NCI-H69 (cell line): ENCODE results near the gene MC1R.
"Not testable (repeated sequence)": the region's sequence is repeated elsewhere in the genome, so short reads cannot be mapped to it uniquely, and the experiment has no call there.

ENCODE experiments used
- DNase-seq: peaks from one replicate; lab custom pipeline; 2025; lab: John Stamatoyannopoulos, UW

MC1R gene

GRCh38 chr16:89918453-89919347, at the start of gene MC1R:
TSS of gene MC1R (plus strand) at chr16:89918862. CDS start at chr16:89919259, 397 bp downstream.
- DNase-seq, result peak; percentile 46

- DNase-seq, result no peak
Measured at GRCh38 chr16:89869911-89870310, 48.8 kb upstream of the MC1R start.

- DNase-seq, result no peak
Measured at GRCh38 chr16:89870440-89870839, 48.2 kb upstream of the MC1R start.

GRCh38 chr16:89871895-89872294, 46.8 kb upstream of the MC1R start:
- DNase-seq, result no peak

GRCh38 chr16:89873109-89873971, 45.3 kb upstream of the MC1R start, which contains the start of gene TCF25:
TSS of gene TCF25 (plus strand) at chr16:89873592. CDS start at chr16:89873668, 76 bp downstream.
- peak; percentile 89 for DNase-seq

- DNase-seq, result peak; percentile 90
Measured at GRCh38 chr16:89873972-89874689, 44.5 kb upstream of the MC1R start.

- DNase-seq, result not testable (repeated sequence)
Measured at GRCh38 chr16:89879123-89879522, 39.5 kb upstream of the MC1R start.

- DNase-seq, result no peak
Measured at GRCh38 chr16:89880477-89881367, 37.9 kb upstream of the MC1R start.

GRCh38 chr16:89881368-89881730, 37.3 kb upstream of the MC1R start:
- DNase-seq, result no peak

- DNase-seq, result no peak
Measured at GRCh38 chr16:89883346-89884040, 35.2 kb upstream of the MC1R start.

GRCh38 chr16:89884041-89884421, 34.6 kb upstream of the MC1R start:
- DNase-seq, result no peak

- DNase-seq, result no peak
Measured at GRCh38 chr16:89887243-89887642, 31.4 kb upstream of the MC1R start.

- DNase-seq, result no peak
Measured at GRCh38 chr16:89890200-89890599, 28.5 kb upstream of the MC1R start.

- DNase-seq, result no peak
Measured at GRCh38 chr16:89890886-89891657, 27.6 kb upstream of the MC1R start.

- DNase-seq, result no peak
Measured at GRCh38 chr16:89892055-89892630, 26.5 kb upstream of the MC1R start.

- no peak for DNase-seq
Measured at GRCh38 chr16:89892635-89893034, 26.0 kb upstream of the MC1R start.

GRCh38 chr16:89893642-89894548, 24.8 kb upstream of the MC1R start:
- no peak for DNase-seq
